ENCODE measurements around the gene MED12L.

The MED12L gene

DNA sequence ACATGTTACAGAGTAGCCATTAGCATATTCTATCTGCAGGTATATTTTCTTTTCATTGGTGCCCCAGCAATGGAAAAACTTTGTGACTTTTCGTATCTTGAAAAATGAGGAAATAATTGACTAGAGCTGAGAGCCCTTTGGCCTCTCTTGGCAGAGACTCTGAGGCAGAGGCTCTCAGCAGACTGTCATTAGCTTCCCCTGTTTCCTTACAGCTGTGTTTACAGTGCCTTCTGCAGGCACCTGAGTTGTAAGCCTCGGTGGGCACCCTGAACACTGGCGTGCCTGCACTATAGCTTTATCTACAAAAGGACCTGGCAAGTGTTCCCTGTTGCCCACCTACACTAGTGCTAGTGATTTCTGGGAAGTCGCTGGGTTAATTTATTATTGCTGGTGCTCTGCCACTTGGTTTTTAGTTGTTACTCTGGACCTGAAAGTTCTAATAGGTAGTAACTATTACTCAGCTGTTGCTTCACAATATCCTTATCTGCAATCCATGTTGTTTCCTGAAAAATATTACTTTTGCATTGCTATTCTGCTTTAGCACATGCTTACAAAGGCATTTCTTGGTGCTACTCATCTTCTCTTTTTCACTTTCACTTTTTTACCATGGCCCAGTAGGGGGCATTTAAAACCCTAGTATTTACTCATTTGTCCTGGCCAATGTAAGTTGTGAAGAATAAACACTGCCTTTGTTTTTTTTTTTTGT is 125.4 kb downstream of the MED12L start:
- no peak for TF ChIP-seq CTCF (IDR thresholded peaks at IDR 0.05)

DNA sequence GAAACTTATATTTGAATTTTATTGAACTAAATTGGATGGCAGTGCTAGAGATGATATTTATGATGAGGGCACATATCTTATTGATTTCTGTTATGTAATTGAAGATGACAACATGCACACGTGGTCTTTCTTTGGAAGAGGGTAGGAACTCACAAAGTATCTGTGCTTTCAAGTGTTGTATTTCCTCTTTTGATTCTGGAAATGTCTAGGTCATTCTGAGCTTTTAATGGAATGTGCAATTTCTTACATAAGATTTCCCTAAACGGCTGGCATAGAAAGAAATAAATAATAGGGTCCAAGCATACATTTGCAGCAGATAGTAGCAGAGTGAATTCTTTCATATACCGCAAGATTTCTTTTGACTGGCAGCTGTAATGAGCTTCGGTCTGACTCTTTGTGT is 127.7 kb downstream of the MED12L start:
- TF ChIP-seq CTCF (IDR thresholded peaks at IDR 0.05) = no peak

- TF ChIP-seq CTCF (IDR thresholded peaks at IDR 0.05) = no peak
These were observed 128.4 kb downstream of the MED12L start for GRCh38 chr3:151213881-151214280.

DNA sequence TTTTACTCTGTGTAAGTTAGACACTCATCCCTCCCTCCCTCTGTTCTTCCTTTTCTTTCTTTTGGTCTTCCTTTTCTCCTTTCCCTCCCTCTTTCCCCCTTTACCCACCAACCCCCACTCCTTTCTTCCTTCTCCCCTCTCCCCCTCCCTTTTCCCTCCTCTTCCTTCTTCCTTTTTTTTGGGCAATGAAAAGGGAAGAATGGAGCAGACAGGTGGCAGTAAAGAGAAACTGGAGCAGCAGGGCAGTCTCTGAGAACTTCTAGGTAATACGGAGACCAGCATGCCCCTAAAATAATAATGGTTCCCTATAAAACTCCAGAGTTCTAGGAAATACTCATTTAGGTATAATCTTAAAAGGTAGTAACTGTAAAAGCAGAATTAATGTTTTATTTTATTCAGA is 129.0 kb downstream of the MED12L start:
- no peak for TF ChIP-seq CTCF (IDR thresholded peaks at IDR 0.05)

DNA sequence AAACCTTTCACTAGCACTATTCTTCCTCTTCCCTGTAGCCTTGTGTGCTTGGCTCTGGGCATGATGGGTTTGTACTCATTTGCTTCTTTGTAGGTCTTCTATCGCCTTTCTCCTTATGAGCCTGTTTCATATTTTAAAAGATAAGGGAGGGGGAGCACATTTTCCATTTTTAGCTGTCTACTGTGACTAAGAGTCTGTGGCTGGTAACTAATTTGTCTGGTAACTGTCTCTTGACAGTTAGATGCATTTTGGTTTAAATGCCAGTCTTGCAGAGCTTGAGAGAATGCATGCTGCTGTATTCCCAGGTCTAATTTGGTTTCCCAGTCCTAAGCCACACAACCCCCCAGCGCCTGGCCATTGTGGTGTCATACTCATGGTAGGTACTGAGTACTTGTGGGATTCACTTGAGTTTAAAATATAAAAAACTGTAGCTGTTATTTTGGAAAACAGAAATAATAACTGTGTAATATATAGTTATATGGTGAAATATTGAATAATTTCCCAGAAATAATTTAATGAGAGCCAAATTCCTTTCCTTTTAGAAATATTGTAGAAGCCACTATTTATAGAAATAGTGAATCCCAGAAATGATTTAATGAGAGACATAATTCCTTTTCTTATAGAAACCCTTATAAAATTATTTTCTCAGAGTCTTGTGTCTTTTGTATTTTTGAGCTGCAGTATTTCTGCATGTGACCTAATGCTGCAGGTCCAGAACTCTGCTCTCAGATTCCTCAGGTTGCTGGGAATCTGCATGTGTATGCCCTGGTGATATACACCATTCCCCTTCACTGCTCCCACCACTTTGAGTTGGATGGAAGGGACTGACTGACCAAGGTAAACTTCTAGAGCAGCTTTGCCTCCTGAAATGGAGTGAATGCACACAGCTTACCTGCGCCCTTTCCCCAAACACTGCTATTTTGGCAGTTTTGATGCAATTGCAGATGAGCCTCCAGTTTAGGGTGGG is 131.5 kb downstream of the MED12L start:
- no peak for TF ChIP-seq CTCF (IDR thresholded peaks at IDR 0.05)

DNA sequence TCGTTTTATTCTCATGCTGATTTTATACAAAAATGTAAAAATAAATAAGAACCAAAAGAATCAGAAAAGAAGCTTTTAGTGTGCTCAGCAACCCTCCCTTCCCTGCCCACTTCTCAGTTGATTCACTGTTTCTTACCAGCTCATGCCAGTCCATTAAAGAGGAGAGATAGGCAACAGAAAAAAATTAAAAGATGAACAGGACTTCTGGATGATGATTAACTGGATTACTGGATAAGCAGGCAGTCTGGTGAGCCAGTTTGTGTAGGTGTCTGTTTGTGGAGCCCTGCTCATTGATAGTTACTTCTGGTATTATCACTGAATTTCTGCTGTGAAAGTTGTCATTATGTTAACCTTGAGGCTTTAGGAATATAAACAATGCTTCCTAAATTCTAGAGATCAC is 132.7 kb downstream of the MED12L start:
- TF ChIP-seq CTCF (IDR thresholded peaks at IDR 0.05) = no peak

- no peak for TF ChIP-seq CTCF (IDR thresholded peaks at IDR 0.05)
These were observed 133.6 kb downstream of the MED12L start for GRCh38 chr3:151219056-151219455.
